Measurements from ENCODE around the gene NTN5.
"Not testable (repeated sequence)": the region's sequence is repeated elsewhere in the genome, so short reads cannot be mapped to it uniquely, and the experiment has no call there.

The NTN5 gene

GRCh38 chr19:48642862-48643261 is 30.0 kb downstream of the NTN5 start:
- no peak for DNase-seq

DNA sequence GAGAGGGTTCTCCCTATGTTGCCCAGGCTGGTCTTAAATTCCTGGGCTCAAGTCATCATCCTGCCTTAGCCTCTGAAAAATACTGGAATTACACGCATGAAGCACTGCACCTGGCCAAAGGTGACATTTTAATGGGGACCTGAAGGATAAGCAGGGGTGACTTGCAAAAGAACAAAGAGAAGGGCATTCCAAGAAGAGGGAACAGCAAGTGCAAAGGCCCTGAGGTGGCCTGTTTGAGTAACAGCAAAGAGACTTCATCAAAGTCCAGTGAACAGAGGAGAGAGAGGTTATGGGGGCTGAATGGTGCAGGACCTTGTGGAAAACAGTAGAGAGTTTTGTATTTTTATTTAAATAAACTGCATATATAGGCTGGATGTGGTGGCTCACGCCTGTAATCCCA is 31.0 kb downstream of the NTN5 start:
- DNase-seq: no peak

DNA sequence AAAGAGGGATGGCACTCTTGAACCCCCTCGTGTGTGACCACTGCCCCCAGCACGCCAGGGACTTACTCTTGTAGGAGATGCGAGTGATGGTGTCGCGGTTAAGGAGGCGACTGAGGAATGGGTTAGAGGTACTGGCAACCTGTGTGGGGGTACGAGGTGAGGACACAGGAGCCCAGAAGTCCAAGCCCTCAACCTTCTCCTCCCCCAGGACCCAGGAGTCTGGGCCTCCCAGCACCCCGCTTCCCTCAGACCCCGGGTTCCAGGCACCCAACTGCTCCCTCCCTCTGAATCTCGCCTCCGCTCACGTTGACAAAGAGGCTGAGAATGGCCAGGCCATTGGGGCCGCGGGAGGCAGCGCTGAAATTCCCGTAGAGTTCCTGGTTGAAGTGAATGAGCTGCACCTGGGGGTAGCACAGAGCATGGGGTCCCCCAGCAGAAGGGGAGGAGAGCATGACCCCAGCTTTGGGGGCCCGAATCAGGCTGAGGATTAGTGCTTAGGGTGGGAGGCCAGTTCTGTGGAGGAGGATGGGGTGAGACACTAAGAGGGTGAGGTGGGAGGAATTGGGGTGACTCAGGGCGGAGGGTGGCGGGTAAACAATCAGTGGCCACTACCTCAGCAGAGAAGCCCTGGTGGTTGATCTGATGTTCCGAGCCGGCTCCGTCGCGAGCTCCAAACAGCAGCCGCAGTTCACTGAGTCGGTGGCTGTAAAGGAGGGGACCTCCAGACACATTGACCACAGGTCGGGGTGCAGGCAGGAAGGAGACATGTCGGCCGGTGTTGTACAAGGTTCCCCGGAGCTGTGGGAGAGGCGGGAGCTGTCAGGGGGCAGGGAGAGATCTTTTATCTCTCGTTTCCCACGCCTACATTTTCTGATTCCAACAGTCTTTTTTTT is 33.1 kb downstream of the NTN5 start:
- DNase-seq: peak; percentile 43

DNA sequence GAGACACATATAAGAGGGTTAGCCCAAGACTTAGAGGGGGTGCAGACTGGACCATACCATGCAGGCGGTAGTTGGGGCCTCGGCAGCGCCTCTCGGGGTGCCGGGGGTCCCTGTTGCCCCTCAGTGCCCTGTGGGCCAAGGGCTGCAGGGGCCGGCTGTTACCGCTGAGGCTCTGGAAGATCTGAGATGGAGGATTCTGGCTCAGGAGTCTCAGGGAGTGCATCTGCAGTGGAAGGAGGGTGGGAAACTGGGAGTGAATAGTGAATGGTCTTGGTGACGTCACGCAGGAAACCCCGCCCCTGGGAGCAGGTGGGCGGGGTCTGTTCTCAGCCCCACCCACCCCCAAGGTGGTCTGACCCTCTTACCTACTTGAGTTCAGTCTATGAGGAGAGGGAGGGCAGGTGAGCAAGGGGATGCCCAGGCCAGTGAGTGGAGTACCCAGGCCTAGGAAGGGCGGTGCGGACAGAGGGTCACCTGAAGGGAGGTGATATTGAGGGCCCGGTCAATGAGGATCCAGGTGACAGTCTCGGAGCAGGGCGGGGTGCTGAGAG is 33.9 kb downstream of the NTN5 start:
- no peak for DNase-seq

- DNase-seq: peak; percentile 93
Observed at GRCh38 chr19:48637948-48638830, 34.6 kb downstream of the NTN5 start.

GRCh38 chr19:48637449-48637947 is 35.3 kb downstream of the NTN5 start:
- peak; percentile 100 for DNase-seq

DNA sequence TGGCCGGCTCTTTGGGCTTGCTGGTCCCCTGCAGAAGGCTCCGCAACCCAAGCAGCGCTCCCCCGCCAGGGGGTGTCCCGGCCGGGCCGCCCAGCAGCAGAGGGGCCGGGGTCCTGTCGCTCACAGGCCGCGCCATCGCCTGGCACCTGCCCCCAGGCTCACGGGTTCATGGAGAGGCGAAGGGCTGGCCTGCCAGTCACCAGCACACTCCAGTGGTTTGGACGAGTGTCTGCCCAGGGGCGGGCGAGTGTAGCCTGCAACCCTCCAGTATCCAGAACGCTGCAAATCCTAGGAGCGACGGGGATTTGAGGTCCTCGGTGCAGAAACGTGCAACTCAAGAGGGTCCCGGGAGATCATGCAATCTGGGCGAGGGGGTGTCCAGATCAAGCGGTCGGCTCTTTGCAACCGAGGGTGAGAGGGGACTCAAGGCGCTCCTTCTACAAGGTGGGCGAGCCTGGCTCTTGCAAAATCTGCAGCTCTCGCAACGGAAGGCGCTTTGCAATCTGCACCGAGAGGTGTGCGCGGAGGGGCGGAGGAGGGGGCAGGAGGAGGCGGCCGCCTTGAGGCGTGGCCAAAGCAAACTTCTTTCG is 35.9 kb downstream of the NTN5 start, which contains the start of gene DBP:
DBP (minus strand) TSS at position 521 of the 590 bp plus-strand sequence; CDS start at position 136, 385 bp downstream.
- no peak for DNase-seq

GRCh38 chr19:48635966-48636858 is 36.6 kb downstream of the NTN5 start:
- no peak for DNase-seq

DNA sequence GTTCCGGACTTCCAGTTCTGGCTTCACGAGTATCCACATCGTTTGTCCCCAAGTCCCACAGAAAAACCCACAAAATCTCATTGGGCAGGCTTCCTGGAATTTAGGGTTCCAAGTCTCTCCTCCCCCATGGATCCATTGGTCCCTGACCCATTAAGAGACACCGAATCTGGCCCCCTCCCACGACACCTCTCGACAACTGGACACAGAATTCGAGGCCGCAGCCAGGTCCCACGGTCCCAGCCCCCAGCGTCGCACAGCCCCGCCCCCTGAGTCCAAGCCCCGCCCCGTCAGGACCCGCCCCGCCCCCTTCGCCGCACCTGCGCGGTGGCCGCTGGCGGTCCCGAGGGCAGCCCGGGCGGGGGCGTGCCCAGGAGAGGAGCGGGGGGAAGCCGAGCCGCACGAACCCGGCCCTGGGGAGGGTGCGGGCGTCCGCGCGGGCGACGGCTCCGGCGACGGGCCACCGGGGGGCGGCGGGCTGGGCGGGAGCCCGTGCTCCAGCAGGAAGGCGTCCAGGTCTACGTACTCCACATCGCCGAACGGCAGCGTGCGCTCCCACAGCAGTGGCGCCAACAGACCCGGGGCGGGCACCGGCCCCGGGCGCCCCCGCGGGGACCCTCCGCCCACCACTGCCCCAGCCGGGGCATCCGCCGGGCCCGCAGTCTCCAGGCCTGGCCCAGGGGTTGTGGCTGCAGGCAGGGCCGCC is 37.4 kb downstream of the NTN5 start:
- DNase-seq: peak; percentile 66

DNA sequence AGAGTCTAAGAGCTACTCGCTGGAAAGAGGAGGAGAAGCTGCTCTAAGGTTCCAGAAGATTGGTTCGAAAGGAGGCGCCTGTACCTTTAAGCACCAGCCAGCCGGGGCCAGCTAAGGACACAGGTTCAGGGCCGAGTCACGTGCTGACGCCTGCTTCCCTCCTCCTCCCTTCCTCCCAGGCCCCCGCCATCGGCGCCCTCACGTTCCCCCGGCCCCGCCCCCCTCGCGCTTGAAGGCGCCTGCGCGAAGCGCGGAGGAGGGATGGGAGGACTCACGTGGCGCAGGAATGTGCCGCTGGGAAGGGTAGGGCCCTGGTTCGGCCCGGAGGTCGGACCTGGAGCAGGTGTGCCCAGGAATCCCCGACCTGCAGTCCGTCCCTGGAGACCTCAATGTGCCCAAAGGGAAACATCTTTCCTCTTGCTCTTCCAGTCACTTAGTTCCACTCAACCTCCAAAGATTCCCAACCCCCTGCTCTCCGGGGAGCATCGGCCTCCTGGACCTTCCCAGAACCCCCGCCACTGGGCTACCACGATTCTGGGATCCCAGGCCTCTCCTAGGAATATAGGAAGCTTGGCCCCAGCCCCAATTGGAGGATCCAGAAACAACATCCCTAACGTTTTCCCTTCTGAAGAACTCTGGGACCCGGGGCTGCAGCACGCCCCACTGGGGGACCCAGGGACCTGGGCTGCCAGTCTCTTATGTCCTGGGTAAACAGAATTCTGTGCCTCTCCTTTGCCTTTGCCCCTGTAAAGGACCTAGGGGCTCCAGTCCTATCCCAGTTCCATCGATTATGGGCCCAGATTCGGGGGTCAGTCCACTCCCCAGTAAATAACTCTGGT is 38.2 kb downstream of the NTN5 start:
- DNase-seq: peak; percentile 93

DNA sequence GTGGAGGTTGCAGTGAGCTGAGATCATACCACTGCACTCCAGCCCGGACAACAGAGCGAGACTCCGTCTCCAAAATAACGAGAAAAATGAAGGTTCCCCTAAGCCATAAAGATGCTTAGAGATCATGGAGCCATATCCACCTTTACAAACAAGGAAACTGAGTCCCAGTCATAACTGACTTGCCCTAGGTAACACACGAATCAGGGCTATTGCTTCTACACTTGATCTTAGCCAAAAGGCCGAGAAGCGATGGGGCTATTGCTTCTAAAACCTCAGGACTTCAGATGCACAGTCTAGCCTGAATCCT is 38.8 kb downstream of the NTN5 start:
- DNase-seq: no peak

GRCh38 chr19:48633148-48634035 is 39.4 kb downstream of the NTN5 start:
- DNase-seq: no peak

GRCh38 chr19:48632692-48633147 is 40.1 kb downstream of the NTN5 start:
- no peak for DNase-seq

DNA sequence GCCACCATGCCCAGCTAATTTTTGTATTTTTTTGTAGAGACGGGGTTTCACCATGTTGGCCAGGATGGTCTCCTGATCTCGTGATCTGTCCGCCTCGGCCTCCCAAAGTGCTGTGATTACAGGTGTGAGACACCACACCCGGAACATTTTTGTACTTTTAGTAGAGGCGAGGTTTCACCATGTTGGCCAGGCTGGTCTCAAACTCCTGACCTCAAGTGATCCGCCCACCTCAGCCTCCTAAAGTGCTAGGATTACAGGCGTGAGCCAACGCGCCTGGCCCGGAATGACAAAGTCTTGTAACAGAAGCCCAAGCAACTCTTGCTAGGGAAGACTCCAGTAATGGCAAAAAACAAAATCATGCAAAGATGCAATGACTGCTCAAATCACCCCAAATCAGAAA is 40.5 kb downstream of the NTN5 start:
- DNase-seq: not testable (repeated sequence)

DNA sequence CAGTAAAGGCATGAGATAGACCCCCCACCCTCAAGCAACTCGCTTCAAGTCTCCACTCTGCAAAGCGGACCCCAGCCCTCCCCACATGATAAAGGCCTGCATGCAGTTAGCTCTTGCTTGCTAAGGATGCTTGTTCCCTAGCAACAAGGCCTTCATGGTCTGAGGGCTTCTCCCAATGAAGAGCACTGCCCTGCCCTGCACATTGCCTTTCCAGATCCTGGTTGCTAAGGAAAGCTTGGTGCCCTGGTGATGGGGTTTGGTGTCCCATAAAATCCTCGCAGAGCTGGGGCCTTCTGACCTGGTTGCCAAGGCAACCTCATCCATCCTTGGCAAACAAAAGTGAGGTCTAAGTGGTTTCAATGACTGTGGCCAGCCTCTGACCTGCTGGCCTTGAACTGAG is 41.6 kb downstream of the NTN5 start:
- no peak for DNase-seq

DNA sequence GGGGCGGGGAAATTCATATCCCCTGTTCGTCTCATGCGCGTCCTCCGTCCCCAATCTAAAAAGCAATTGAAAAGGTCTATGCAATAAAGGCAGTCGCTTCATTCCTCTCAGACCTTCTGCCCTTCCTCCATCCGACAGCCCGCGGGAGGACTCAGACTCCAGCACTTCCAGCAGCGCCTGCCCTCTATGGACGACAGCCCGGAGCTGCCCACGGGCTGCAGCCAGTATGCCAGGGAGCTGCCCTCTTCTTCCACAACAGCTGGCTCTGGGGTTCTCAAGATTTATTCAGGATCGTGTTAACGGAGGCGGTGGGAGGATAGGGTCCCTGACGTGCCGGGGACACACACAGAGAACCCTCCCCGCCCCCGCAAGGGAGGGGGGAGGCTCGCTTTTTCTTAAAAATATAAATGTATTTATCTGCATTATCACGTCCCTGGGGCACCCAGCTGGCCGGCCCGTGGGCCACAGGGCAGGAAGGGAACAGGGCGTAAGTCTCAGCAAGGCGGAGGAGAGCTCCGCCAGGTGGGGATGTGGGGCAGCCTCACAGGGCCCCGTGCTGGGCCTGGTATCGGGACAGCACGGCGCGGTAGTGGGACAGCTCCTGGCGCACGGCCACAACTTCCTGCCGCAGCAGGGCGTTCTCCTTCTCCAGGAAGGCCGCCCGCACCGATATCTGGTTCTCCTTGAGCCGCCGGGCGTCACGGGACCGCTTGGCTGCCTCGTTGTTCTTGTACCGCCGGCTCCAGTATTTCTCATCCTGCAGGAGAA is 42.3 kb downstream of the NTN5 start:
- no peak for DNase-seq

GRCh38 chr19:48629599-48630295 is 43.1 kb downstream of the NTN5 start:
- DNase-seq: no peak

- DNase-seq: no peak
Observed at GRCh38 chr19:48629297-48629598, 43.6 kb downstream of the NTN5 start.
